ENCODE data around the gene MAL.

- TF ChIP-seq CTCF (IDR thresholded peaks at IDR 0.05; ENCODE audit: insufficient read depth, low read depth, low read length) (no peak), EZH2 (IDR thresholded peaks at IDR 0.05; ENCODE audit: insufficient read depth, low read length) (no peak)
Measured at GRCh38 chr2:95077861-95078603, 52.5 kb downstream of the MAL start.
